HG03442 (cell line): Measurements from ENCODE around the gene COL4A3.
"Not testable (repeated sequence)": the region's sequence is repeated elsewhere in the genome, so short reads cannot be mapped to it uniquely, and the experiment has no call there.

Experiments used
- ATAC-seq: cut with Tn5 transposase; IDR thresholded peaks from one replicate; pipeline ENCODE4 v1.9.1; 2021; ENCODE audit warnings: mild to moderate bottlenecking, moderate library complexity; ENCODE audit not compliant: unreplicated experiment

COL4A3 gene

DNA sequence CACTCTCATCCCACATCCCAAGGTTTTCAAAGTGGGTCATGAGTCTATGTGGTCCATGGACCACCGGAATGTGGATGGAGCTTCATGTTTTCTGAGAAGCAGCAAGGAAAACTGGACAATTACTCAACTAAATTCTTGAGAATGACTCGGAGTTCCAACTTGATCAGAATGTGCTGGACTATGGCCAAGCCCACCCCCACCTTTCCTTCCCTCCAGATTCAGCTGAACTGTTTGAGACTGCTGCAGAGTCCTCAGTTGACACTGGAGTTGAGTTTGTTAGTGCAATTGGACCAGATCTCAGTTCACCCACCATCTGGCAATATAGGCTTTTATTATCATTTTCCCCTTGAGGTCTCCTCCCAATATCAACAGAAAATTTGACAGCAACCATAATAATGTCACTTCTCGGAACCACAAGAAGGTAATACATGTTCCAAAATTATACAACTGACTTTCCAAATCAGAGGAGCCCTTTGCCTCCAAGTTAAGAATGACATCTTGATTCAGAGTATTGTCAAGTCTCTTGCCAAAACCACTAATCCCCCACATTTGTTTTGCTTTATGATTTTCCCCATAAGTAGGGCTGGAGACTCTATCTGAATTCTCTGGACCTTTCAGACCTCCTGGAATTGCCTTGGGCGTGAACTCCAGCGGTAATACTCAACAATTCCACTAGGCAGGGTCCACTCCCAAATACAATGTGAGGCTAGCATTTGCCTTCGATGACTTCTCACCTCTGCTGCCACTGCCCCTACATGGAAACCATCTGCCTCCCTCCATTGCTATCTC lies 9.2 kb upstream of the COL4A3 start:
- no peak for ATAC-seq

DNA sequence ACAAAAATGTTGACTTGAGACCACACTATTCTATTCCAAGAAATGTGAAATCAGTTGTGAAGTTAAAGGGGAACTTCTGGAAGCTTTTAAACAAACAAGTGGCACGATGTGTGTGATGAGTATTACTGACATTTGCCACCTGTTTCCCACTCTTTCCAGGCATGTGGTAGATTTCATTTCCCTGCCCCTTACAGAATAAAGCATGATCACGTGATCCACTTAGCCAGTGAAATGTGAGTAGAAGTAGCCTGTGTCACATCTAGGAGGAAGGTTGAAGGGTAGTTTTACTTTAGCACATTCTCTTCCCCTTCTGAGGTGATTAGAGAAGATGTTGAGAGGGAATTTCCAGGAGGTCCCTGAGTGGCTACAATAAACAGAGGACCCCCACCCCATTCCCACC lies 4.3 kb upstream of the COL4A3 start:
- no peak for ATAC-seq

DNA sequence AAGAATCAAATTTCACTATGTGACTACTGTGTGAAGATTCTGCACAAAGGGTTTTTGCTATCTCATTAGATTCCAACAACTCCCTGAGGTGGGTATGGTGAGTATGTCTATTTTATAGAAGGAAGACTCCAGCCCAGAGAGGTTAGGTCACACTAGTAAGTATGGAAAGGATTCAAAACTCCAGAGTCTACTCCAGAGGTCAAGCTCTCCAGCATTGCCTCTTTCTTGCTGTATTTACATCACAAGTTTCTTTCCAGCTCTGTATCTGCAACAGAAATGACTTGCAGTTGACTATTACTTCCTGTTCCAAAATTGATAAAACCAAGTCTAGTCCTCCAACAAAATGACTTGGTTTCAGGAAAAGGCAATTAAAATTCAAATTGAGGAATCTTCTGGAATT lies 2.5 kb upstream of the COL4A3 start:
- ATAC-seq: no peak

DNA sequence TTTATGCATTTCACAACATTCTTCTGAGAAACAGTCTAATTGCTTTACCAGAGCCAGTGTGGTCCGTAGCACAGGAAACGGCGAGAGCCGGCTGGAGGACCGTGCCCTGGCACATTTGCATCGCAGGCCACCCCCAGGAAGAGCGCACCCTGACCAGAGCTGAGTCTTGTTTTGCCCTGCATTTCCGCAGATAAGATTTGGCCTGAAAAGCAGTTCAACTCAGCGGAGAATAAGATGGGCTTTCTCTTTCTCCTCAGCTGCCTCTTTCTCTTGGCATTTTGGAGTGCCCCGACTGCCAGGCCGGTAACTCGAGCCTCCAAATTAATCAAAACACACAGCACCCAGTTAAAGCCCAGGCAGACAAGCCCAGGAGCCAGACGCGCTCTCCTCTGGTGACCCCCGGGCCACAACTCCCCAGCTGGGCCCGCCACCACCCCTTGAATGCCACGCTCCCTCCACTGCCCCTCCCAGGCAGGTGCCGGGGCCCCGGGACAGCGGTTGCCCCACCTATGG lies 883 bp upstream of the COL4A3 start:
- peak; percentile 64 for ATAC-seq

DNA sequence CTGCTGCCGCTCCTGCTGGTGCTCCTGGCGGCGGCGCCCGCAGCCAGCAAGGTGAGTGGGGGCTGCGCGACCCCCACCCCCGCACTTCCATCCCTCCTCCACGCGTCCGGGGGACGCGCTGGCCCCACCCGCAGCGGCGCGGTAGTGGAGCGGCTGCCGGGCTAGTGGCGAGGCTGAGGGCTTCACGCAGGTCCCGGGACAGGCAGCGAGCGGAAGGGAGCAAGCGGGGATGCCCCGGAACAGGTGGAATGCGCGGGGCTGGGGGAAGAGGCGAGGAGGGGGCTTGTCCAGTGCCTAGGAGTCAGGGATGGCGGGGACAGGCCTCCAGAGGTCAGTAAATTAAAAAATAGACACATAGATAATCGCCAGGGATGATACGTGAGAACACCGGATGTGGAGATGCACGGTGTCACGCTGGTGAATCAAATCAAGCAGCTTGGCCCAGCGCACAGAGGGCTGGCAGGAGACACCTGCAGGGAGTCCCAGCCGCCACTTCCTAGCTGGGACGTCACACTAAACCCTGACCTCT lies 403 bp downstream of the COL4A3 start:
- ATAC-seq: peak; percentile 71

DNA sequence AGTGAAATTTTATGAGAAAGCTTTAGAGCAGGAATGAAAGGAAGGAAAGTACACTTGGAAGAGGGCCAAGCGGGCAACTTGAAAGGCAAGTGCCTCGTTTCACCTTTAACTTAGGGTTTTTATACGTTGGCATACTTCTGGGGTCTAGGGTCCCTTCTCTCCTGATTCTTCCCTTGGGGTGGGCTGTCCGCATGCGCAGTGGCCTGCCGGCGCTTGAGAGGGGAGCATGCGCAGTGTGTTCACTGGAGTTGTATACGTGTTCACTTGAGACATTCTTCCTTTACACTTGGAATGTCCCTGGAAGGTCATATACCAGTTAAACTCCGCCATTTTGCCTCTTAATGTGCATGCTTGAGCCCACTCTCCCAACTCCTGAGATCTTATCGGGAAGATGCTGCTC lies 7.4 kb downstream of the COL4A3 start:
- not testable (repeated sequence) for ATAC-seq

DNA sequence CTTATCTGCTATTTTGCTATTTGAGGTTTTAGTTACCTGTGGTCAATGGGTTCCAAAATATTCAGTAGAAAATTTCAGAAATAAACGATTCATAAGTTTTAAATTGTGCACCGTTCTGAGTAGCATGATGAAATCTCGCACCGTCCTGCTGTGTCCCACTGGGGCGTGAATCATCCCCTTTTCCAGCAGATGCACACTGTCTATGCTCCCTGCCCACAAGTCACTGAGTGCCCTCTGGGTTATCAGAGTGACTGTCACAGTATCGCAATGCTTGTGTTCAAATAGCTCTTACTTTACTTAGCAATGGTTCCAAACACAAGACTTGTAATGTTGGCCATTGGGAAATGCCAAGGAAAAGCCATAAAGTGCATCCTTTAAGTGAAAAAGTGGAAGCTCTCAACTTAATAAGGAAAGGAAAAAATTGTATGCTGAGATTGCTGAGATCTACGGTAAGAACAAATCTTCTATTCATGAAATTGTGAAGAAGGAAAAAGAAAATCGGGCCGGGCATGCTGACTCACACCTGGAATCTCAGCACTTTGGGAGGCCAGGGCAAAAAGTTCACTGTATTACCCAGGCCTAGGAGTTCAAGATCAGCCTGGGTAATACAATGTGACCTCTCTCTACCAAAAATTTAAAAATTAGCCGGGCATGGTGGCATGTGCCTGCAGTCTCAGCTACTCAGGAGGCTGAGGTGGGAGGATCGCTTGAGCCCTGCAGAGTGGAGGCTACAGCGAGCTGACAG lies 13.3 kb downstream of the COL4A3 start:
- ATAC-seq: no peak

DNA sequence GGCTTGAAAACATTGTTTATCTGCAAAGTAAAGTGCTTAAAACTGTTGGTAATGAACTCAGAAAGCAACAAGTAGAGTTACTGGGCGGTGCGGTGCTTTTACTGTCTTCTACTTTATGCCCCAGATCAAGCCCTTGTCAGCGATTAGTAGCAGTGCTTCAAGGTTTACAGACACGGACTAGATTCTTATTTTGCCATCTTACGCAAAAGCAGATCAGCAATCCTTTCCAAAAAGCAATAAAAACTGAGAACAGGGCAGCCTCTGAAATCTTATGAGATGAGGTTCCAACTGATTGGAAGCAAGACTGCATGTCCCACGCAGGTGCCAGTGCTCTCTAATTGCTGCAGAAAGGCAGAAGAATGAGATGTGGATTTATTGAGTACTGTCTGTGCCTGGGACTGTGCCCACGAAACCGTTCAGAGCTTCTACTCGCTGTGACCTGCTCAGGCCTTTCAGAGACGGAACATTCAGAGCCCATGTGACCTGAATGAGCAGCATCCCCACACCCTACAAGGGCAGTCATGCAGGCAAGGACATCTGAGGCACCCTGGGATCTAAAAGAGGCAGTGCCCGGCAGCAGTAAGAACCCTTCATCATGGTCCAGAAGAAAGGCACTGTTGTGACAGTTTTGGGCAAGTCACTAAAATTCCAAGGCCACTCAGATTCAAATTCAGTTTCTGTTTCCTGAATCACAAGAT lies 15.7 kb downstream of the COL4A3 start:
- no peak for ATAC-seq

DNA sequence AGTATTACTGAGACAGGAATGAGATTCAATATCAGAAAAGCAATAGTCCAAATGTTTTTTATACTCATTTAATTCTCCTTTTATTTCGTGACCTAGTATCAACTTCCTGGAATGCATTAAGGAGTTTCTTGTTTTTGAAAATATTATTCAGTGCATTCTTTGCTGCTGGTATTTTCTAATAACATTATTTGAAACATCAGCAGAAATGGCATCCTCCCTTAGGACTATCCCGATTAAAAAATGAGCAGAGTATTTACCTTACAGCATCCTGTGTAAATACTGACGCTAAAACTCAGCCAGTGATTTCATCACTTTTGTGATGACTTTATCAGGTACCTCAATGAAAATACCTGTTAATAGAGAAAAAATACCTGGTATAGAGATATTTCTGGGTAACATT lies 16.3 kb downstream of the COL4A3 start:
- no peak for ATAC-seq

DNA sequence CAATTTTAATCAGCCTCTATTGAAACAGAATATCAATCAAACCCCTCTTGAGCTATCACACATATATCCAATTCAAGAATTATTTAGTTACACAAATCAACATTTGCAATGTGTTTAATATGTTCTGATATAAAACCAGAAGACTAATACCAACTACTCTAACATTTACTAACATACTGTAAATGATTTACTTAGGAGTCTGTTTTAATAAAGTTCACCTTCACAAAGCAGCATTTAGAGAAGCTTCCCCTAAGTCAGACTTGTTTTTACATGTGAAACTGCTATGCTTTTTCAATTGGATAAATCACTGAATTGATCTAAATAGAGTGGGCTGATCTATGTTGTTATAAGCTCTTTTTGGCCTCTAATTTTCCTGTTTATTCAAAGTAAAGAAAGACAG lies 18.3 kb downstream of the COL4A3 start:
- ATAC-seq: no peak

DNA sequence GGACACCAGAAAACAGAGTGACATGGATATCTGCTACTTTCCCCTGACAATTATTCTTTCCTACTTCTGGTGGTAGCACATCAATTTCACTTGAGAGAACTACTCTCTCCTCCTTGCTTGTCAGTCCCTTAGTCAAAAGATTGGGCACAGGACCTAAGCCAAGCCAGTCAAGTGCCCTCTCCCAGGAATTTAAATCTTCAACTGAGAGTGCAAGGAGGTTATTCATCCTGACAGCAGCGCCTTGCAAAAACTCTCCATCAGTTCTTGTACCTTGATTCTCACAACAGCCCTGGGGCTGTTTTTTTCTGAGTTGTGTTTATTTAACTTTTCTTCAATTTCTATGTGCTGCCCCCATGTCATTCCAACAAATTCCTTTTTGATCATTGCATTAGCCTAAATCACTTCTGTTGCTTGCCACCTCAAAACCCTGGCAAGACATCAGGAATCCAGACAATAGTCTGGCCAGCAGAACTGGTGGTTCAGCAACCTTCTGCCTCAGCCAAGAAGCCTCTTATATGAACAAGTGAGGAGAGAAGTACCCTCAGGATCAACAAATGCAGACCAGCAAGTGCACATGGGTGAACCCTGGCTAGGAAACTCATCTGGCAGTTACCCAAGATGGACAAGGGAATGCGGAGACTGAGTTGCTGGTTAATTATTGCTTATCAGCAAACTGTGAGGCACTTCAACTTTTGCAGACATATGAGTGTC lies 19.4 kb downstream of the COL4A3 start:
- no peak for ATAC-seq

DNA sequence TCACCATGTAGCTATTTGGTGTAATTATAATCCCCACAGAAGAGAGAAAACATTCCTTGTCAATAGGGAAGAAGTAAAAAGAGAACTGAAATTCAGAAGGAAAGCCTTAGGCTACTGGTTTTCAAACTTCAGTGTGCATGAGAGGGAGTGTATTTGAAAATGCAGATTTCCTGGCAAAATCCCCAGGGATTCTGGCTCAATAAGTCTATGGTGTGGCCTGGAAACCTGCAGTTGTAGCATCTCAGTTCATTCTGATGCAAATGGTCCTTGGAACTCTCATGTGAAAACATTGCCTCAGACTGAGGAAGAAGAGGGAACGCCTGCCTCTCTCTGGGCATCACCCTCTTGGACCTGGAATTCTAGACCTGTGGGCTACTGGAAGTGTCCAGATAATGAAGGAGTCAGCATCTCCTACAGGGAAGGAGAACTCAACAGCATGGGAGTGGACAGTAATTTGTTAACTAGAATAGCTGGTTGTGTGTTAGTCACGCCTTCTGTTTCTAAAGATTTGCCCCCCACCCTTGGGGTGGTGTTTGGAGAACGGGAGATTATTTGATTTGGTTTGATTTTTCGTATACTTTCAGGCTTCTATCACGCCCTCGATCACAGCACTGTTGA lies 21.3 kb downstream of the COL4A3 start:
- no peak for ATAC-seq

DNA sequence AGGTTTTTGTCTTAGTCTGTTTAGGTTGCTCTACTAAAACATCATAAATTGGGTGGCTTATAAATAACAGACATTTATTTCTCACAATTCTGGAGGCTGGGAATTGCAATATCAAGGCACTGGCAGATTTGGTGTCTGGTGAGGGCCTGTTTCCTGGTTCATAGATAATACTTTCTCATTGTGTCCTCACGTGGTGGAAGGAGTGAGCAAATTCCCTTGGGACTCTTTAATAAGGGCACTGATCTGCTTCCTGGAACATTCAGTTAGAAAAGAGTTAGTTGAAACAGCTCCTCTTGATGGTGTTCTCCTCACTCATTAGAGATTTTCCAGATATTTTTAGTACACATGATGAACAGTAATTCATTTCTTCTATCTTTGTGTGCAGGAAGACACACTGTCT lies 22.3 kb downstream of the COL4A3 start:
- no peak for ATAC-seq

DNA sequence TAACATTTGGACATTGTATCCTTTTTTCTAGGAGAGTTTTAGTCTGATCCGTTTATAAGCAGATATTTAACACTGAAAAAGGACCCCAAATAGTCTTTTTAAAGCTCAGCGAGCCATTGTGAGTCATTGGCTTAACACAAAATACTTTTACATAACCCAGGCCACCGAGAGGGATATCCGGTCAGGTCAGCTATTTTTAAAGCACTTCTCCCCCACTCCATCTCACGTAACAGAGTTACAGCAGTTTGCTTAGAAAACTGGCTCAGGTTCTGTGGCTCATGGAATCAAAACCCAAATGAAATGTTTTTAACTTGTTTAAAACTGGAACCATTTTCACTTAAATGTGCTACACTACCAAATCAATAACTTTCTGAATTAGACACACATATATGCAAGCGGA lies 23.9 kb downstream of the COL4A3 start:
- ATAC-seq: peak; percentile 78

DNA sequence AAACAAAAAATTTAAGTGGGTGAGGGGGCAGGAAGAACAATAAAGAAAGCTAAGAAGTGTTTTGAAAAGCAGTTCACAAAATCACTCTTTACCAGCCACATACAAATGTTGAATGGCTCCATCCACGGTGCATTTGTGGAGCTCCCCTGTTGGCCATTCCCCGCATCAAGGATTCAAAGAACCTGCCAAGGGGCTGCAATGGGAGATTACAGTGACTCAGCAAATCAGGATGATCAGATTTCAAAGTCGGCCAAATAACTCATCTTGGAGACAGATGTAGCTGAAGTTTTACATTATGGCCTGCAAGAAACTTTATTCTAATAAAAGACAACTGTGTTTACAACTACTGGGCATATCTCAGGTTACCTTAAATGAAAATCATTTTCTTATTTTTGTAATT lies 26.9 kb downstream of the COL4A3 start:
- no peak for ATAC-seq

DNA sequence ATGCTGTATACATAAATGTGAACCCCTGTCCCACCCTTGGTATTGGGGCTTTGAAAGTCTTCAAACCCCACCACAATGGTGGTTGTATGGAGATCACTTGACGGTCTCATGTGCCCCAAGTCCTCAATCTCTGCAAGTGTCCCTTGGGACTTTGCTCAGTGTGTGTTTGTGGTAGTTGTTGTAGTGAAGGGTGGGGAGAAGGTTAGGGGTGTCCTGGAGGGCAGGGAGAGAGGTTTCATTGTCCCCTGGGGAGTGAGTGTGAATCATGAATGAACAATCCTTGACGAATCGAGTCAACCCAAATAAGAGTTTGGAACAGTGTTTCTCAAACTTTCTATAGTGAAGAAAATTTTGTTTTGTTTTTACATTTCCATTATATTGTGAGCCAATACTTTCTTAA lies 28.1 kb downstream of the COL4A3 start:
- ATAC-seq: no peak

DNA sequence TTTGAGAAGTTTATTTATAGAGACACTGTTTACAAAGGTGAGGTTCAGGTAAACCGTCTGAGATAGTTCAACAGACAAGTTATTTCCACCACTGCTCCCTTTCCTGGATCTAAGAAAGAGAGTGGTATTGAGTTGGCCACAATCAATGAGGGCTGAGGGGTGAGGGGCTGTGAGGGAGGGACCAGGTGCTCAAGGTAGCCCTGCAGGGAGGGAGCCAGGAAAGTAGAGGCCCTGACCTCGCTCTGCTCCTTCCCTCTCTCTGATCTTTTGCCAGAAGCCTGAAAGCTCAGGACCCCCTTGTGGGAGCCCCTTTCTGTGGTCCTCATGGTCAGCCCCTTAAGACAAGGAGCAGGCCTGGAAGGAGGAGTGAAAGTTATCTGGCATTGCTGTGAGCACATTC lies 29.8 kb downstream of the COL4A3 start:
- no peak for ATAC-seq

DNA sequence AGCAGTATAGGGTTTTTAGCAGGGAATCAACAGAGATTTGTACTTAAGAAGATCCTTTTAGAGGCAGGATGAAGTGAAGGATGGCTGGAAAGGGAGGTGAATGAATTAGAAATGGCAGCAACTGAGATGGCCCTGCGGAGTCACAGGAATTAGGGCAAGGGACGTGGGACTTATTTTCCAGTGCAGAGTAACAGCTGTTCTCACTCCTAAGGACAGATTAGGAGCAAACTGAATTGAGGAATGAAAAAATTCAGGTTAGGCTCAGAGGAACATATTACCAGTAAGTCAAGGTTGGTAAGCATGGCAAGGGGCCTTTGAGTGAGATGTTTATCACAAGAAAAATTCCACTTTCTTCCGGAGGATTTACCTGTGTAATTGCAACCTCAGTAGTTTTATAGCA lies 34.4 kb downstream of the COL4A3 start:
- no peak for ATAC-seq

DNA sequence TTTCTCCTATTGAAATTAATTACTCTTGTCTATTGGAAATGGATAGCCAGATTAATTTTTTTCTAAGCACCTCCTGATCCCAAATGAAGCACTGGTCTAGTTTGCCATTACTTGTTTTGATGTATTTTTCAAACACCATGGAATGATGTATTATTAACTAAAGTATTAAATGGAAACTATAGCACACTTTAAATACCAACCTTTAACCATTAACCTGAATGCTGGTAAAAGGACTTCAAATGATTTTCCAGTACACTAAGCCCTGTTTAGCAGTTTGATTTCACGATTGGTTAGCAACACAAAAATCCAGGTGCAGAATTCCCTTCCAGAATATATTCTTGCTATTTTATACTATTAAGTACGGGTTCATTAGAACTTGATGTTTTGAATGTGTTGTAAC lies 37.3 kb downstream of the COL4A3 start:
- no peak for ATAC-seq

DNA sequence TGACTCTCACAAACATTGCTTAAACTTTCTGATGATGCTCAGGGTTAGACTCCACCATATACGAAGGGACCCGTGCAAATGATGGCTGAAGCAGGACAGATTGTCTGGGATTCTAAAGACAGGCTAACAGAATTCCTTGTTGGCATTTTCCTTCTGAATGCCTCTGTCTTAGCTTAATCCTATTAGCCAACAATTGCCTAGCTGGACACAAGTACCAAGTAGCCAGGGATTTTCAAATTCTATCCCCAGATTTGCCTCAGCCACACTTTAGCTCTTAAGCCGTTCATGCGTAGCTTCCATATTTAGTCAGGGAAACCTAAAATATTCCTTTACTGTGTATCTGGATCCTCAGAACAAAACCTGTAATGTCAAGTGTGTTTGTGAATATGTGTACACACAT lies 40.0 kb downstream of the COL4A3 start:
- no peak for ATAC-seq
